BJ (cell line): Measurements from ENCODE around the gene KIF26B. TPM values are rescaled to one million over a fixed set of nuclear protein-coding genes. Genes with fewer than 3 reads are reported as not detected.

Experiments
- CTCF ChIA-PET: fragments of 350-600 bp; formaldehyde crosslinking; extraction: SDS; loops from one replicate; lab custom pipeline; 2021; ENCODE audit warnings: antibody characterized with exemption, inconsistent platforms; lab: Yijun Ruan, JAX
- POLR2A ChIA-PET: fragments of 300-600 bp; sonication (Branson Sonifier 250); formaldehyde crosslinking; extraction: SDS; loops from one replicate; lab custom pipeline; 2021; ENCODE audit warnings: antibody characterized with exemption; lab: Charles Lee
- DNase-seq: peaks from one replicate; pipeline ENCODE4 v3.0.0-alpha.2; 2011; ENCODE audit warnings: low read depth
- H3K27me3 ChIP-seq: 2 replicates; pipeline ENCODE4 v1.6.0; 2011; ENCODE audit warnings: low read length; ENCODE audit not compliant: control insufficient read depth, insufficient read depth
- H3K36me3 ChIP-seq: 2 replicates; pipeline ENCODE4 v1.5.1; 2011; ENCODE audit warnings: low read length; ENCODE audit not compliant: control insufficient read depth, insufficient read depth
- H3K4me3 ChIP-seq: 2 replicates; pipeline ENCODE4 v1.5.1; 2011; ENCODE audit warnings: low read depth, mild to moderate bottlenecking, control low read depth, low read length
- CTCF ChIP-seq: IDR thresholded peaks from 2 replicates; pipeline ENCODE4 v1.5.1; 2011; ENCODE audit warnings: low read depth, mild to moderate bottlenecking, control low read depth, inconsistent platforms, low read length, moderate library complexity; ENCODE audit not compliant: insufficient read depth
- polyA plus RNA-seq: library from polyadenylated mRNA; depleted of rRNA; stranded (reverse); fragments of >200 nt; gene quantifications from 2 replicates; pipeline ENCODE4 v1.2.3, GENCODE V29; 2011

The KIF26B gene
- polyA plus RNA-seq, 1 experiment: 2.8 TPM

- CTCF ChIA-PET: interaction anchor here (0.6 to 1.2 kb wide), 2 partner anchors 14 to 964 kb away, joined by 3 read pairs; no protein-coding TSS in a partner anchor
- no peak for TF ChIP-seq CTCF
- no peak overlapping the region for H3K4me3 ChIP-seq
- no peak for DNase-seq
- H3K27me3 ChIP-seq: no peaks in the 10 kb centered on the region
- POLR2A ChIA-PET: no interaction called here
- H3K36me3 ChIP-seq: peaks cover 2% of the 10 kb centered on the region; the same call in 1 of the 2 replicates
These were observed 173.1 kb downstream of the KIF26B start for GRCh38 chr1:245327842-245328241.

- ChIA-PET POLR2A (no interaction called here), CTCF (no interaction called here)
- Histone ChIP-seq H3K27me3 (no peaks in the 10 kb centered on the region), H3K36me3 (peaks cover 2% of the 10 kb centered on the region; the same call in 1 of the 2 replicates), H3K4me3 (no peak overlapping the region)
- no peak for TF ChIP-seq CTCF
- DNase-seq: no peak
These were observed 176.2 kb downstream of the KIF26B start for GRCh38 chr1:245330951-245331350.

- Histone ChIP-seq H3K4me3 (no peak overlapping the region), H3K36me3 (peaks cover 2% of the 10 kb centered on the region; the same call in 1 of the 2 replicates), H3K27me3 (no peaks in the 10 kb centered on the region)
- ChIA-PET CTCF (interaction anchor here (0.6 kb wide), 1 partner anchor 881 kb away, joined by 3 read pairs; no protein-coding TSS in a partner anchor), POLR2A (no interaction called here)
- no peak for TF ChIP-seq CTCF
- DNase-seq: no peak
These were observed 177.3 kb downstream of the KIF26B start for GRCh38 chr1:245332085-245332484.

- no peak for TF ChIP-seq CTCF
- CTCF ChIA-PET: interaction anchor here (0.6 kb wide), 1 partner anchor 881 kb away, joined by 3 read pairs; no protein-coding TSS in a partner anchor
- Histone ChIP-seq H3K36me3 (peaks cover 2% of the 10 kb centered on the region; the same call in 1 of the 2 replicates), H3K4me3 (no peak overlapping the region), H3K27me3 (no peaks in the 10 kb centered on the region)
- no peak for DNase-seq
- POLR2A ChIA-PET: no interaction called here
These were observed 177.7 kb downstream of the KIF26B start for GRCh38 chr1:245332513-245332912.

- Histone ChIP-seq H3K36me3 (peaks cover 2% of the 10 kb centered on the region; the same call in 1 of the 2 replicates), H3K27me3 (no peaks in the 10 kb centered on the region), H3K4me3 (no peak overlapping the region)
- CTCF ChIA-PET: interaction anchor here (0.5 kb wide), 1 partner anchor 245 kb away, joined by 3 read pairs; no protein-coding TSS in a partner anchor
- no peak for TF ChIP-seq CTCF
- DNase-seq: no peak
- POLR2A ChIA-PET: no interaction called here
These were observed 179.4 kb downstream of the KIF26B start for GRCh38 chr1:245334235-245334634.
